NCI-H82 treated with DMSO at 0.1 percent for 48 hours (cell line): Measurements from ENCODE around the gene RTN3.
"Not testable (repeated sequence)": the region's sequence is repeated elsewhere in the genome, so short reads cannot be mapped to it uniquely, and the experiment has no call there.

Experiments
- DNase-seq: peaks from one replicate; lab custom pipeline; 2025; ENCODE audit not compliant: unreplicated experiment; lab: John Stamatoyannopoulos, UW

RTN3 gene

DNA sequence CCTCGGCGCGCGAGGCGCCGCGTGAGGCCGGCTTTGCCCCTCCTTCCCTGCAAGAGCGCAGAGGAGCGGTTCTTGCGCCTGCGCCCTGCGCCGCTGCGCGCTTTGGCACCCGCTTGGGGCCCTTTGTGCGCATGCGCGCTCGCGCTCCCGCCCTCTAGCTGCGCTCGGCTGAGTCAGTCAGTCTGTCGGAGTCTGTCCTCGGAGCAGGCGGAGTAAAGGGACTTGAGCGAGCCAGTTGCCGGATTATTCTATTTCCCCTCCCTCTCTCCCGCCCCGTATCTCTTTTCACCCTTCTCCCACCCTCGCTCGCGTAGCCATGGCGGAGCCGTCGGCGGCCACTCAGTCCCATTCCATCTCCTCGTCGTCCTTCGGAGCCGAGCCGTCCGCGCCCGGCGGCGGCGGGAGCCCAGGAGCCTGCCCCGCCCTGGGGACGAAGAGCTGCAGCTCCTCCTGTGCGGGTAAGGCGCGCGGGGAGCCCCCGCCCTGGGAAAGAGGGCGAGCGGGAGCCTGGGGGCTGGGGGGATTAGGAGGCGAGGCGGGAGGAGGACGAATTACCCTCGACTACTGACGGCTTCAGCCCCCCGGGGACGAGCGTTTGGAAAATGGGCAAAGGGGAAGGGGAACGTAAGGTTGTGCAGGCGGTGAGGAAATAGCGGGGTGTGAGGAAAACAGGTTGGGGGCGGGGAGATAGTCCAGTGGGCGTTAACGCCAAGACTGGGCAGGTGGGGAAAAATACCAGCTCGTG, at the start of gene RTN3:
RTN3 (plus strand) TSS at position 180 of the 745 bp plus-strand sequence; CDS start at position 317, 137 bp downstream.
- DNase-seq: peak; percentile 85

DNA sequence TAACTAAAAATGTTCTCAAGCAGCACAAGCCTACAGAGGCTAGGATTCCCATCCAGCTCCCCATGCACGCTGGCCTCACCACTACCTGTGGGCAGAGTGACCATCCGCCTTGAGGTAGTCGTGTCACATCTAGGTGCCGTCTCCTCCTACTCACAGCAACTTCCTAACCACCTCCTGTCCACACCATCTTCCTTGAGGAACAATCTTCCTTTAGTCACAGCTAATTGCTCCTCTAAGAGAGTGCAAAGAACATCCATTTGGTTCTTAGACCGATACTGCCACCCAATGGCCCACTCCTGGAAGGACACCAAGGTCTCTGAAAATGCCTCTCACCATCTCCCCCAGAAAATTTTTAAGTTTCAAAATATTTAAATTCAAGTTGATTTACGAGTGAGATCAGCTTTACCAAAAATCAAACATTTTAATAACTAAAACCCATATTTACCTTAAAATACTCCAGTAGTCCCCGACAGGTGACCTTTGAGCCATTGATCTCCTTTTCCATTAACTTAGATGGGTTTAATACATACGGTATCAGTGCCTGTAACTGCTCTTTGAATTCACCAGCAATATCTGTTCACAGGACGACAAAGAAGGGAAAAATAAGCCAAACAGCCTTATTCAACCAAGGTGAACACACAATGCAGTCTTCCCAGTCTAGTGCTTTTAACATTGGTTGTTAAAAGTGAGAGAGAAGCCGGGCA, 45.4 kb upstream of the RTN3 start:
- peak; percentile 25 for DNase-seq

- DNase-seq: not testable (repeated sequence)
These were observed 42.9 kb upstream of the RTN3 start for GRCh38 chr11:63638436-63638835.

DNA sequence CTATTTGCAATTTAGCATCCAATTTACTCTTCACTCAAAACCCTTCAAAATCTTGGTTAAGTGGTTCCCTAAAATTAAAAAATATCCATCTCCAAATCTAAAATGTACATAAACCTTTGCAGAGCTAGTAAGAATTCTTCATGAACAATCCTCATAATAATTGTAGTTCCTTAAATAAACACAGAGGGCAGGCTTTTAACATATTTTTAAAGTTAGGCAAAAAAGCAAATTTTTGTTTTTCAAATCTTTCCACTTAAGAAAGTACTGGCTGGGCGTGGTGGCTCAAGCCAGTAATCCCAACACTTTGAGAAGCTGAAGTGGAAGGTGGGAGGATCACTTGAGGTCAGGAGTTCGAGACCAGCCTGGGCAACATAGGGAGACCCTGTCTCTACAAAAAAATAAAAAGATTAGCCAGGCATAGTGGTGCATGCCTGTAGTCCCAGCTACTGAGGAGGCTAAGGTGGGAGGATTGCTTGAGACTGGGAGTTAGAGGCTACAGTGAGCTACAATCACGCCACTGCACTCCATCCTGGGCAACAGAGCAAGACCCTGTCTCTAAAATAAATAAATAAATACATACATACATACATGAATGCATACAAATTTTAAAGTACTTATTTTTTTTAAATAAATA, 42.0 kb upstream of the RTN3 start:
- no peak for DNase-seq

DNA sequence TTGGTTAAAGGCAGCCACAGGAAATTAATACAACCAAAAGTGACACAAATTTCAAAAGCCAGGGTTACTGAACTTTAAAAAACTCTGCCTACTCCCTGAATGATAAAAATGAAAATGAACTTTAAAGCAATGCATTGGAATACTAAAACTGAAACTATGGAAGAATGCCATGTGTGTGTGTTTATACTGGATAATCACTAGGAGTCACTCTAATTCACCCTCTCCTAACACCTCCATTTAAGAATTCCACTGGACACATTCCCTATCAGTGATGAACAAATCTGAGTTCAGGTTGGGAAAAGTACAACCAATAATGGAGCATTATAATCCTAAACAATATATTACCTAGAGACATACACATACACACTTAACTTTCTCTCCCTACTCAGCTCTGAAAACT, 39.6 kb upstream of the RTN3 start:
- DNase-seq: no peak

DNA sequence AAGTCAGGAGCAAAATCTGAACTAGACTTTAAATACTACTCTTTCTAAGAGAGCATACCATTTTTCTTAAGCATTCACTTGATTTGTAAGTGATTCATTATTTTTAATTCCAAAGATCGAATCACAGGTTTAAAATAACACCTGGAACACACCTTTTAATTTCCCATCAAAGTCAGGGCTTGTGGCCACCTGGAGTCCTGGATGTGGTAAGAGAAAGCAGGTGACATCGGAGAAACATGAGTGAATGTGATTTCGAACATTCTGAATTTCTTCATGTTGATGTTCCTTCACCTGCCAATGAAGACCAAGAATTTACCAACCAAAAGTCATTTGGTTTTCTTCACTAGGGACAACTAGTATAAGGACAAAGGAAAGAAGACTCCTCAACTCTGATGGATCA, 38.1 kb upstream of the RTN3 start:
- no peak for DNase-seq

GRCh38 chr11:63652671-63653070, 28.6 kb upstream of the RTN3 start:
- no peak for DNase-seq

GRCh38 chr11:63660972-63661371, 20.3 kb upstream of the RTN3 start:
- no peak for DNase-seq

- no peak for DNase-seq
These were observed 17.5 kb upstream of the RTN3 start for GRCh38 chr11:63663809-63664208.

- DNase-seq: no peak
These were observed 14.4 kb upstream of the RTN3 start for GRCh38 chr11:63666874-63667273.

DNA sequence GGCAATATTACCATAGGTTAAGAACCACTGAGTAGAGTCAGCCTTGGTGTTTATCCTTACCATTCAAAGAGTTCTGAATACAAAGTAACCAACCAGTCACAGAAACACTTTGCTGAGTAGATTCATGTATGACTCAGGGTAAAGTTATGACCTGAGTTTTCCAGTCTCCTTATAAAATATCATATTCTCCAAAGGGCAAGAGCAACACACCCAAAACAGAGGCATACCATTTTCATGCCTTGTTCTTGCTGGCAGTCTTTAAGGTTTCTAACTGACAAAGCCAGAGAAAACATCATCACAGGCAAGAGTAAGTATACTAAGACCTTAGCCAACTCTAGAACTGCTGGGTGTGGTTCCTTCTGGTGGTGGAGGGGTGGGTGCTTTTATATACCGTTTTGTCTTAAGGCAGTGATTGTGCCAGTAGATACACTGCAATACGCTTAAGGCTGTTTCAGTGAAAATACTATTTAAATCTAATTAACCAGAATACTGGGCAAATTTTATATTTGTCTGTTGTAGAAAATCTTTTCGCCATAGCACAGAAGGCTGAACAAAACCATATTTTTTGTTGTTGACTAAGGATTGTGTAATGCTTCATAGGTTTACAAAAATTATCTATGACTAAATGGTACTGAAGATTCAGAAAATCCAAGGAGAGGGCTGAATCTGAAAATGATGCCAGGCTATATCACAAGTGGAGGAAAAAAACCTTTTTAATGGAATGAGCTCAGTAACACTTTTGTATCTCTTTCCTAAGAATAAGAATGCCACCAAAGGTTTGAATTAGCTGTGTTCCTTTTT, 13.1 kb upstream of the RTN3 start:
- DNase-seq: no peak

DNA sequence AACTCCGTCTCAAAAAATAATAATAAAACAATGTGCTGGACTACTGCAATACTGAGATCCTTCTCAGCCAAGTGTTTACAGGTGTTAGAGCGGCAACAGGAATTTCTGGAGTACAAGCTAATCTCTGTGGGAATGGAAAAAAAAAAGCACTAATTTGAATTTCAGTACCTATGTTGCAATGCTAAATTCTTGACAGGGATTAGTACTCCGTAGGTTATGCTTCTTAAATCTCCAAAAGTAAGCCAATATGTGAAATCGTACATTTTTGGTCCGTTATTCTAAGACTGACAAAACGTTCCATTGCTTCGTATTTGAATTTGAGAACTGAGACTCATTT, 11.2 kb upstream of the RTN3 start:
- no peak for DNase-seq

DNA sequence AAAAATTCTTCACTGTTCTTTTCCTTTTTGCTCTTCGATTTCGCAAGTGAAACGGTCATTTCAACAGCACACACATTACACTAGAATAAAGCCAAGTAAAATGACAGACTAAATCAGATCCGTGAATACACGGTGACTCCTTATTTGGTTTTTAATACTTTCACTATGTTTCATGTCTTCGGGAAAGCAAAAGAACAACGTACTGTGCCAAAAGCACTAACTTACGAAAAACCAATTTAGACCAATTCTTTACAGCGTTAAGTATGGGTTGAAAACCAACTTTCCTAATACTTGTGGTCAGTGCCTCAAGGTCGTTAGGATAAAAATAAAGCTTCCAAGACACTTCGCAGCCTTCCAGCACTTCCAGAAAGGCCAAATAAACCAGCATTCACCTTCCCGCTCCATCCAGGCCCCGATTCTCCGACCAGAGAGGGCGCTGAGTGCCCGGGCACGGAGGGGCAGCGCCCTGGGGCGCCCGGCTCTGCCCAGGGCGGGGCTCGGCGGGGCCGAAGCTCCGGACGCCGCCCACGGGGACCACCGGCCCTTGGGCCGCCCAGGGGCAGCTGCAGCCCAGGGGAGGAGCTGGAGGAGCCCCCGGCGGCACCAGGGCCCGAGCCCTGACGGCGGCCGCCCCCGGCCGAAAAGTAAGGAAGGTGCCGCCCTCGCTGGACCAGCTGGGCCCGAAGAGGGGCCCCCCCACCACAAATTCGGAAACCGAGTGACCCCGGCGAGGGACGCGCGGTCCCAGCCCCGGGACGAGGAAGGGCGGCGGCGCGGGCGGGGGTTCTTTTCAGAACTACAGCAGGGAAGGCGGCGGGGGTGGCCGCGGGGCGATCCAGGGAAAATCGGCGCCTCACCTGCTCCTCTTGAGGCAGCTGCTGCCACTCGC, 10.6 kb upstream of the RTN3 start:
- no peak for DNase-seq

DNA sequence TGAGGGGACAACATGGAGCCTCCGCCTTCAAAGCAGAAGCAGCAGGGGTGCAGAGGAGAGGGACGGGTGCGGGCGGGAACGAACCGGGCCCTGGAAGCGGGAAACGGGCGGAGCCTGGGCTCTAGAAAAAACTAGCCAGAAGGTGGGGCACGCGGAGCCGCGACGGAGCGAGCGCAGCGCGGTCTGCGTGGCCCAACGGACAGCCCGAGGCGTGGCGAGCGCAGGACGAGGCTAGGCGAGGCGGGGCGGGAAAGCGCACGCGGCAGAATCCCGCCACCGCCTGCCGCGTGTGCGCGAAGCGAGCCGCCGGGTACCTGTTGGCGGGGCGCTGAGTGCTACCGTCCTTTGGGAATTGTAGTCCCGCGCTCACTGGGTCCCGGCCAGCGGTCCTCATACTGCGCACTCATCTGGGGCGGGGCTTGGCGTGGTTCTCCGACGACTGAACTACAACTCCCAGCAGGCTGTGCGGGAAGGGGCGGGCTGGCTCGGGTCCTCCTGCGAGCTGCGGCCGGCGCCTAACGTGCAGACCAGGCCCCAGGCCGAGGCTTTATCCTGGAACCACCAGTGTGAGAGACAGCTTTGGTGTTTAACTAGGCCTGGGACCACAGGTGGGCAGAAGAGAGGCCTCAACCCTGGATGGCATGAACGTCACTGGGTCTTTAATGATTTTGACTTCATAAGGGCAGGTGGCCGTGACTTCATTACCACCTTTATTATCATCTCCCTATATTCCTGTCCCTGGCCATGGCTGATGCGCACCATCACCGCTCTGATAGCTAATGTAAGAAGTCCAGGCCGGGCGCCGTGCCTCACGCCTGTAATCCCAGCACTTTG, 9.8 kb upstream of the RTN3 start, which contains the start of gene ATL3:
ATL3 (minus strand) TSS at position 55 of the 834 bp plus-strand sequence; CDS start at position 14, 41 bp downstream.
- DNase-seq: peak; percentile 67

GRCh38 chr11:63672156-63672463, 9.2 kb upstream of the RTN3 start:
- no peak for DNase-seq

GRCh38 chr11:63672936-63673539, 8.3 kb upstream of the RTN3 start:
- DNase-seq: no peak

DNA sequence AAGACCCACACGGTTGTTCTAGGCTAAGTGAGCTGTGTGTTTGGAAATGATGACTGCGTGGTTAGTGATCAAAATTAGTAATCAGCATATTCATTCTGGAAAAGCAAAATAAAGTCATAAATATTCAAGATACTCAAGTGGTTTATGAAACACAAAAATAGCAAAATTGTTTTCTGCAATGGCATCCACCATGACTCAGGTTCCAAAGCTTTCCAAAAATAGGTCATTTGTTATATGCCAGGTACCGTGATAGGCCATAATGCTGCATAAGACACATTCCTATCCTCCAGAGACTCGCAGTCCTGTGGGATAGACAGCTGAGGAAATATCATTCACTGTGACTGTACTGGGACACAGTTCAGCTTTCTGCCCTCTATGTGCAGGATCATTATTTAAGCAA, 7.7 kb upstream of the RTN3 start:
- no peak for DNase-seq

DNA sequence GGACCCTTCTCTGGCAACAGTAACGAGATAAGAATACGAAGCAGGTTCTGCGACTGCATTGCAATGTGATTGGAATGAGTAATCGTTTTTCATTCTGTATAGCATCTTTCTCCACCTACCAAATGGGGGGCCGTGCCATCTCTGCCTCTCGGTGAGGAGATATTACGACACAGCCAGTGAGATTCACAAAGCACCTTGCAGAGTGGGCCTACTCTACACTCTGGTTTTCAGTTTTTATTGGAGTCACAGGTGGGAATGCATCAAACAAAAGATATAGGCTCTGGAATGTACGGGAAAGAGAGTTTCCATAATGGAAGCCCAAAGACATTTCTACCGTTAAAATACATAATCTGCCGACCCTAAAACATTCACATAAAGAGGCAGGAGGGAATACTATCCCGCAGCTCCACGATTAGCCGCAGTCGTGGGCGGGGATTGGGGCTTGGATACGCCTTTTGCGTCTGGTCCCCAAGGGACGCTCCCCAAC, 423 bp upstream of the RTN3 start:
- no peak for DNase-seq
